ENCODE measurements around the gene PAH. TPM values are rescaled to one million over a fixed set of nuclear protein-coding genes. Genes with fewer than 3 reads are reported as not detected.

Gene PAH
- total and polyA plus RNA-seq, 10 of the 15 experiments (the other 5 are each of a cell fraction or from before 2014, with no cell fraction given) = 0.20 to 4.8 (median 0.55) TPM; not detected in 1

GRCh38 chr12:102848832-102849231 is 68.2 kb downstream of the PAH start:
- ChIA-PET POLR2A (no interaction called here), RAD21 (ENCODE audit: unreplicated experiment) (no interaction called here), SMC1A (ENCODE audit: uncharacterized antibody, unreplicated experiment) (no interaction called here), CTCF (no interaction called here)
- intact Hi-C loops (cut with micrococcal nuclease; ENCODE audit: unreplicated experiment) = no loop called here
- H3K27ac ChIP-seq (ENCODE audit: control insufficient read depth, insufficient read depth) = no peak overlapping the region
- no peaks in the 10 kb centered on the region for H3K4me1 ChIP-seq (ENCODE audit: control insufficient read depth, insufficient read depth, low read length)
- FAIRE-seq (no peak), ATAC-seq (no peak), DNase-seq (ENCODE audit: low read depth, low spot score) (no peak)
- no peak overlapping the region for H3K9ac ChIP-seq (ENCODE audit: control insufficient read depth, insufficient read depth, low read length)
- 81% methylated on average over 3 of the region's 3 CpGs for WGBS (ENCODE audit: insufficient coverage, insufficient replicate concordance, low lambda C conversion rate, missing lambda C conversion rate)
- H3K9me3 ChIP-seq (replicated peaks; ENCODE audit: control insufficient read depth, insufficient read depth, low read length) = no peaks in the 10 kb centered on the region
- no TSS peak for BruUV-seq (replicated peaks)
- no peaks in the 10 kb centered on the region for H4K20me1 ChIP-seq (ENCODE audit: control insufficient read depth, insufficient read depth)
- no peak overlapping the region for H3K4me3 ChIP-seq
- H3K4me2 ChIP-seq (ENCODE audit: control insufficient read depth, insufficient read depth) = no peak overlapping the region
- in situ Hi-C loops (cut with MboI) = no loop called here
- H3K27me3 ChIP-seq (replicated peaks in 1 of 2; ENCODE audit: control insufficient read depth in 2 of 2, insufficient read depth in 2 of 2, low read length in 1 of 2) = peaks cover 0 to 3% of the 10 kb centered on the region in 2 experiments; a peak in 3 of 4 replicates
- no peaks in the 10 kb centered on the region for H3K79me2 ChIP-seq (ENCODE audit: control insufficient read depth, insufficient read depth, low read length)
- H2AFZ ChIP-seq (ENCODE audit: control insufficient read depth, low read depth, low read length) = no peak overlapping the region
- no peaks in the 10 kb centered on the region for H3K36me3 ChIP-seq (ENCODE audit: control insufficient read depth in 2 of 2, insufficient read depth in 2 of 2, low read length in 1 of 2)
- no peak for TF ChIP-seq CBX5 (IDR thresholded peaks at IDR 0.05; ENCODE audit: low read depth)
- TF ChIP-seq SREBF1 (IDR thresholded peaks at IDR 0.05; ENCODE audit: low read length) = no peak
- no peak for TF ChIP-seq CBX3 (IDR thresholded peaks at IDR 0.05; ENCODE audit: borderline replicate concordance, low read depth)
- no peak for TF ChIP-seq HDAC2 (IDR thresholded peaks at IDR 0.05)
- TF ChIP-seq, protein P1, sequence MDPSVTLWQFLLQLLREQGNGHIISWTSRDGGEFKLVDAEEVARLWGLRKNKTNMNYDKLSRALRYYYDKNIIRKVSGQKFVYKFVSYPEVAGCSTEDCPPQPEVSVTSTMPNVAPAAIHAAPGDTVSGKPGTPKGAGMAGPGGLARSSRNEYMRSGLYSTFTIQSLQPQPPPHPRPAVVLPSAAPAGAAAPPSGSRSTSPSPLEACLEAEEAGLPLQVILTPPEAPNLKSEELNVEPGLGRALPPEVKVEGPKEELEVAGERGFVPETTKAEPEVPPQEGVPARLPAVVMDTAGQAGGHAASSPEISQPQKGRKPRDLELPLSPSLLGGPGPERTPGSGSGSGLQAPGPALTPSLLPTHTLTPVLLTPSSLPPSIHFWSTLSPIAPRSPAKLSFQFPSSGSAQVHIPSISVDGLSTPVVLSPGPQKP (IDR thresholded peaks at IDR 0.05; ENCODE audit: low read depth, low read length) = no peak
- TF ChIP-seq IRF5 (IDR thresholded peaks at IDR 0.05; ENCODE audit: borderline replicate concordance) = no peak
- no peak for TF ChIP-seq CUX1 (IDR thresholded peaks at IDR 0.05; ENCODE audit: insufficient replicate concordance, low read depth, low read length)
- no peak for TF ChIP-seq WRNIP1 (IDR thresholded peaks at IDR 0.05; ENCODE audit: borderline replicate concordance, low read depth, low read length)
- TF ChIP-seq ETV6 (conservative IDR thresholded peaks at IDR 0.05 in 1 of 2, IDR thresholded peaks at IDR 0.05 in 1 of 2; ENCODE audit: borderline replicate concordance in 1 of 2, low read depth in 1 of 2) = no peak
- TF ChIP-seq JUND (IDR thresholded peaks at IDR 0.05; ENCODE audit: low read depth, low read length) = no peak
- TF ChIP-seq, protein P2, sequence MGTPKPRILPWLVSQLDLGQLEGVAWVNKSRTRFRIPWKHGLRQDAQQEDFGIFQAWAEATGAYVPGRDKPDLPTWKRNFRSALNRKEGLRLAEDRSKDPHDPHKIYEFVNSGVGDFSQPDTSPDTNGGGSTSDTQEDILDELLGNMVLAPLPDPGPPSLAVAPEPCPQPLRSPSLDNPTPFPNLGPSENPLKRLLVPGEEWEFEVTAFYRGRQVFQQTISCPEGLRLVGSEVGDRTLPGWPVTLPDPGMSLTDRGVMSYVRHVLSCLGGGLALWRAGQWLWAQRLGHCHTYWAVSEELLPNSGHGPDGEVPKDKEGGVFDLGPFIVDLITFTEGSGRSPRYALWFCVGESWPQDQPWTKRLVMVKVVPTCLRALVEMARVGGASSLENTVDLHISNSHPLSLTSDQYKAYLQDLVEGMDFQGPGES (IDR thresholded peaks at IDR 0.05) = no peak
- no peak for TF ChIP-seq MTA3 (IDR thresholded peaks at IDR 0.05; ENCODE audit: borderline replicate concordance, low read length)
- TF ChIP-seq IKZF2 (IDR thresholded peaks at IDR 0.05) = no peak
- TF ChIP-seq RUNX3 (IDR thresholded peaks at IDR 0.05; ENCODE audit: low read length) = no peak

Measured in GM12878 (cell line).